ENCODE results near the gene IGFBP5.

DNA sequence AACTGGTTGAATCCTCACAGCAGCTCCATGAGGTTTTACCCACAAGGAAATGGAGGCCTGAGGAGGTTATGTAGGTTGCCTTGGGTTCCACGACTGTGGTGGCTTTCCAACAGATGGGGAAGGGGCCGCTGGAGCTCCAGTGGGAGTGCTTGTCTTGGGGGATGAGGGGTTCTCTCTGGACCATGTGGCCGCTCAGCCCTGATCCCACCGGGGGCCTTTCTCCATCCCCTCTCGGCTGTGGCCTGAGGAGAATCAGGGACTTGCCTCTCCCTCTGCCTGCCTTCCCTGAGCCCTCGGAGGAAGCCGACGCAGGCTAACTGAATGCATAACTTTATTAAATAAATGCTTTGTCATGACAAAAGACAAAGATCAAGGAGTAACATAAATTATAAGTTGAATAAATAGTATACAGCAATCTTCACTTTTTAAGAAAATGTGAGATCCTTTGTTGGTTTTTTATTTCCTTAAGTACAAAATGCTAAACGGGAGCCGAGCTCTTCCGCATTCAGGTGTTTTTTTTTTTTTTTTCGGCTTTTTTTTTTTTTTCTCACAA, 23.5 kb downstream of the IGFBP5 start:
- no peak for TF ChIP-seq POLR2AphosphoS5 (IDR thresholded peaks at IDR 0.05)
- TF ChIP-seq, protein P1, sequence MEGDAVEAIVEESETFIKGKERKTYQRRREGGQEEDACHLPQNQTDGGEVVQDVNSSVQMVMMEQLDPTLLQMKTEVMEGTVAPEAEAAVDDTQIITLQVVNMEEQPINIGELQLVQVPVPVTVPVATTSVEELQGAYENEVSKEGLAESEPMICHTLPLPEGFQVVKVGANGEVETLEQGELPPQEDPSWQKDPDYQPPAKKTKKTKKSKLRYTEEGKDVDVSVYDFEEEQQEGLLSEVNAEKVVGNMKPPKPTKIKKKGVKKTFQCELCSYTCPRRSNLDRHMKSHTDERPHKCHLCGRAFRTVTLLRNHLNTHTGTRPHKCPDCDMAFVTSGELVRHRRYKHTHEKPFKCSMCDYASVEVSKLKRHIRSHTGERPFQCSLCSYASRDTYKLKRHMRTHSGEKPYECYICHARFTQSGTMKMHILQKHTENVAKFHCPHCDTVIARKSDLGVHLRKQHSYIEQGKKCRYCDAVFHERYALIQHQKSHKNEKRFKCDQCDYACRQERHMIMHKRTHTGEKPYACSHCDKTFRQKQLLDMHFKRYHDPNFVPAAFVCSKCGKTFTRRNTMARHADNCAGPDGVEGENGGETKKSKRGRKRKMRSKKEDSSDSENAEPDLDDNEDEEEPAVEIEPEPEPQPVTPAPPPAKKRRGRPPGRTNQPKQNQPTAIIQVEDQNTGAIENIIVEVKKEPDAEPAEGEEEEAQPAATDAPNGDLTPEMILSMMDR (IDR thresholded peaks at IDR 0.05) = no peak
- no peak for TF ChIP-seq POLR2A (IDR thresholded peaks at IDR 0.05)
- no peak for TF ChIP-seq EP300 (IDR thresholded peaks at IDR 0.05)

Data from gastroesophageal sphincter (tissue), 3 donors.